ENCODE data around the gene KDM6A.

KDM6A gene

DNA sequence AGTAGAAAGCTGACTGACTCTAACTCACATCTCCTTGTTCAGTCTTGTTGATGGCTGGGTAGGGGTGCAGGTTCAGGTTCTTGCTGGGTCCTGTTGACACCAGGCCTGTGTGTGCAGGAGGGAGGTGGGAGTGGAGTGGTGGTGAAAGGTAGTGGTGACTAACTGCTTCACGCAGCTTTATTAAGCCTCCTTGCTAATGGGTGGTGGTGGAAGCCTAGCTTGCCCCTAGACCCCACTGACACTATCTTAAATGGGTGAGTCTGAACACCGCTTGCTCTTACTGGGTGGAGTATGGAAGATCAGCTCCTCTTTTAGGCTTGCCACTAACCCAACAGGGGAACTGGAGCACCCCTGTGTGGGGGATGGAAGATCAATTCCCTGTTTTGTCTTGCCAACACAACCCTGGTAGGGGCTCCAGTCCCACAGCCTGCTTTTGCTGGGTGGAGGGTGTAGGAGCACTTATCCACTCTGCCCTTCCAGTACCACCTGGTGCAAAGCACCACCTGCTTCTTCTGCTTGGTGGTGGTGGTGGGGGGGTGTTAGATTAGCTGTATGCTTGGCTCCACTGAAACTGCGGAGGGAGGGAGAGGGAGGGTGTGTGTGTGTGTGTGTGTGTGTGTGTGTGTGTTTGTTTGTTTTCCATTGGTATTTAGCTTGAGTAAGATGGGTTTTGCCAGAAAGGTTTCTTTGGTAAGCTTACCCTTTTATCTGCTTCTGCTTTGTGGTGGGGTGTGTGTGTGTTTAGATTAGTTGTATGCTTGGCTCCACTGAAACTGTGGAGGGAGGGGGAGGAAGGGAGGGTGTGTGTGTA lies 25.6 kb downstream of the KDM6A start:
- no peak overlapping the region for H2AFZ ChIP-seq (ENCODE audit: low read depth)
- no peak overlapping the region; the same call in 1 of the 2 replicates for H3K27ac ChIP-seq
- peaks cover 94% of the 10 kb centered on the region for H3K79me2 ChIP-seq (ENCODE audit: insufficient read depth, low read depth)
- peaks cover 42% of the 10 kb centered on the region for H3K4me1 ChIP-seq (ENCODE audit: low read depth, poor library complexity, severe bottlenecking)
- no peaks in the 10 kb centered on the region for H3K36me3 ChIP-seq (ENCODE audit: insufficient read depth)
- no peak overlapping the region for H3K9ac ChIP-seq
- TF ChIP-seq, protein P1, sequence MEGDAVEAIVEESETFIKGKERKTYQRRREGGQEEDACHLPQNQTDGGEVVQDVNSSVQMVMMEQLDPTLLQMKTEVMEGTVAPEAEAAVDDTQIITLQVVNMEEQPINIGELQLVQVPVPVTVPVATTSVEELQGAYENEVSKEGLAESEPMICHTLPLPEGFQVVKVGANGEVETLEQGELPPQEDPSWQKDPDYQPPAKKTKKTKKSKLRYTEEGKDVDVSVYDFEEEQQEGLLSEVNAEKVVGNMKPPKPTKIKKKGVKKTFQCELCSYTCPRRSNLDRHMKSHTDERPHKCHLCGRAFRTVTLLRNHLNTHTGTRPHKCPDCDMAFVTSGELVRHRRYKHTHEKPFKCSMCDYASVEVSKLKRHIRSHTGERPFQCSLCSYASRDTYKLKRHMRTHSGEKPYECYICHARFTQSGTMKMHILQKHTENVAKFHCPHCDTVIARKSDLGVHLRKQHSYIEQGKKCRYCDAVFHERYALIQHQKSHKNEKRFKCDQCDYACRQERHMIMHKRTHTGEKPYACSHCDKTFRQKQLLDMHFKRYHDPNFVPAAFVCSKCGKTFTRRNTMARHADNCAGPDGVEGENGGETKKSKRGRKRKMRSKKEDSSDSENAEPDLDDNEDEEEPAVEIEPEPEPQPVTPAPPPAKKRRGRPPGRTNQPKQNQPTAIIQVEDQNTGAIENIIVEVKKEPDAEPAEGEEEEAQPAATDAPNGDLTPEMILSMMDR (conservative IDR thresholded peaks at IDR 0.05; ENCODE audit: low read depth, low read length): no peak
- no peak overlapping the region for H3K4me2 ChIP-seq
- H4K20me1 ChIP-seq (ENCODE audit: insufficient read depth): 0 out of 2 replicates have a peak, but pooled peaks cover 4% of the 10 kb centered on the region
- no peak overlapping the region for H3K4me3 ChIP-seq (IDR thresholded peaks at IDR 0.05; ENCODE audit: insufficient read depth, low read depth, low read length)
- H3K27me3 ChIP-seq (ENCODE audit: insufficient read depth, low read depth): no peaks in the 10 kb centered on the region

DNA sequence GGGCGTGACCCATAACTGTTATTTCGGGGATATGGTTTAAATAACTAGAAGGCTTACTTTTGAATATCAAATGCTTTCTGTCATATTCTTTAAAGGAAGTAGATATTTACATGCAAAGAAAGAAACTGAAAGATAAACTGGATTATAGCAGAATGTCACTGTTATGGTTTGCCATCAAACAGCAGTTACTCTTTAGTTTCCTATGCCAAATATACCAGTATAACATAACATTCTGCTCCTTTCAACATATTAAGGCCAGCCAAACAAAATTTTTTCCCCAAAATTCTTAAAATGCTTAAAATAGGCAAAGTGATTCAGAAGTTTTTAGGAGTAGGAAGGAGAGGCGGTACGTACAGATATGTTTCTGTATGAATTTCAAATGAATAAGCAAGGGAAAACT lies 27.0 kb downstream of the KDM6A start:
- Histone ChIP-seq H3K27me3 (ENCODE audit: insufficient read depth, low read depth) (no peaks in the 10 kb centered on the region), H2AFZ (ENCODE audit: low read depth) (no peak overlapping the region), H3K4me1 (ENCODE audit: low read depth, poor library complexity, severe bottlenecking) (peaks cover 55% of the 10 kb centered on the region), H3K79me2 (ENCODE audit: insufficient read depth, low read depth) (peaks cover 97% of the 10 kb centered on the region), H4K20me1 (ENCODE audit: insufficient read depth) (no peaks in the 10 kb centered on the region; the same call in 1 of the 2 replicates), H3K9ac (no peak overlapping the region), H3K27ac (no peak overlapping the region; the same call in 1 of the 2 replicates), H3K4me3 (IDR thresholded peaks at IDR 0.05; ENCODE audit: insufficient read depth, low read depth, low read length) (no peak overlapping the region), H3K36me3 (ENCODE audit: insufficient read depth) (no peaks in the 10 kb centered on the region), H3K4me2 (no peak overlapping the region)
- TF ChIP-seq, protein P1 (conservative IDR thresholded peaks at IDR 0.05; ENCODE audit: low read depth, low read length): no peak

DNA sequence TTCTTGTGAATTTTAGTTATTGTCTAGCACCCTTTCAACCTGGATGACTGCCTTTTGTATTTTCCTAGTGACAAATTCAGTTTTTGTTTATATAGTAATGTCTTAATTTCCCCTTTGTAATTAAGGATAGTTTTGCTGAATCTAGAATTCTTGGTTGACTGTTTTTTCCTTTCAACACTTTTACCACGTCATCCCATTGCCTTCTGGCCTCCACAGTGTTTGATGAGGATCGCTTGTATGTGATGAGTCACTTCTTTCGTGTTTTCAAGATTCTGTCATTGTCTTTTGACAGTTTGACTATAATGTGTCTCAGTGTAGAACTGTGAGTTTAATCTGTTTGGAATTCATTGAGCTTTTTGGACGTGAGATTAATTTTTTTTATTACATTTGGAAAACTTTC lies 30.1 kb downstream of the KDM6A start:
- Histone ChIP-seq H3K4me3 (IDR thresholded peaks at IDR 0.05; ENCODE audit: insufficient read depth, low read depth, low read length) (no peak overlapping the region), H3K36me3 (ENCODE audit: insufficient read depth) (no peaks in the 10 kb centered on the region), H3K27ac (peak overlapping the region; percentile 81), H3K79me2 (ENCODE audit: insufficient read depth, low read depth) (peaks cover 98% of the 10 kb centered on the region), H4K20me1 (ENCODE audit: insufficient read depth) (peaks cover 6% of the 10 kb centered on the region; the same call in 1 of the 2 replicates), H3K4me1 (ENCODE audit: low read depth, poor library complexity, severe bottlenecking) (peaks cover 58% of the 10 kb centered on the region), H3K4me2 (peak overlapping the region; percentile 71), H3K9ac (peak overlapping the region; percentile 36; the same call in 1 of the 2 replicates), H2AFZ (ENCODE audit: low read depth) (no peak overlapping the region), H3K27me3 (ENCODE audit: insufficient read depth, low read depth) (no peaks in the 10 kb centered on the region)
- TF ChIP-seq, protein P1 (conservative IDR thresholded peaks at IDR 0.05; ENCODE audit: low read depth, low read length): no peak

- Histone ChIP-seq H3K9ac (peak overlapping the region; percentile 36; the same call in 1 of the 2 replicates), H3K27ac (peak overlapping the region; percentile 81), H3K36me3 (ENCODE audit: insufficient read depth) (no peaks in the 10 kb centered on the region), H2AFZ (ENCODE audit: low read depth) (no peak overlapping the region), H3K4me3 (IDR thresholded peaks at IDR 0.05; ENCODE audit: insufficient read depth, low read depth, low read length) (no peak overlapping the region), H3K79me2 (ENCODE audit: insufficient read depth, low read depth) (peaks cover 100% of the 10 kb centered on the region), H3K27me3 (ENCODE audit: insufficient read depth, low read depth) (no peaks in the 10 kb centered on the region), H3K4me1 (ENCODE audit: low read depth, poor library complexity, severe bottlenecking) (peaks cover 51% of the 10 kb centered on the region), H3K4me2 (peak overlapping the region; percentile 71), H4K20me1 (ENCODE audit: insufficient read depth) (peaks cover 6% of the 10 kb centered on the region; the same call in 1 of the 2 replicates)
- TF ChIP-seq, protein P1 (conservative IDR thresholded peaks at IDR 0.05; ENCODE audit: low read depth, low read length): no peak
These were observed 31.0 kb downstream of the KDM6A start for GRCh38 chrX:44903830-44904530.

Data from KMS-11 (cell line).